ENCODE results near the gene UCP2.

DNA sequence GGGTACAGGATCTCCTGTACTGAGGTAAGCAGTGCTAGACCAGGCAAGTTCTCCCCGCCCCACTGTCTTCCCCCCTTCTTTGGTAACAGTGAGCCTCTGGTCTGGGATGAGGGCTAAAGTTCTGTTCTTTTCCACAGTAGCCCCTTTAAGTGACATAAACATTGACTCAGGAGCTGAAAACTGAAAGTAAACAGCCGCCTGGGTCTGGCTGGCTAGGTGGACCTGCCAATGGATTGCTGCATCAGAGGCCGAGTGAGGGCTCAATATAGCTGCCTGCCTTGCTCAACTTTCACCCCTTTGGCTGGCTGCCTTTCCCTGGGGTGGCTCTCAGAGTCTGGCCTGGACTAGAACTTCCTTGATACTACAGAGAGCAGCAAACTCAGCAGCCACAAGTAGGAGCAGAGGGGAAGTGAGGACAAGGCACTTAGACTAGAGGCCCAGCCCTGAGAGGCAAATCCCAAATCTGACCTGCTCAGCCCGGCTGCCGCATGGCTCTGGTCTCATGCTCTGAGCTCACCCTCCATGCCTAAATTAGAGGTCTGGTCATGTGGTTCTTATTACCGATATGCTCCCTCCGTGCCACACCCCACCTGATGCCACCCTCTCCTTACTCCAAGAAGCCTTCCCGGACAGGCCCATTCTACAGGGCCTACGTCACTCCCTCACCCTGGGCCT is 35.8 kb upstream of the UCP2 start:
- TF ChIP-seq, protein P1, sequence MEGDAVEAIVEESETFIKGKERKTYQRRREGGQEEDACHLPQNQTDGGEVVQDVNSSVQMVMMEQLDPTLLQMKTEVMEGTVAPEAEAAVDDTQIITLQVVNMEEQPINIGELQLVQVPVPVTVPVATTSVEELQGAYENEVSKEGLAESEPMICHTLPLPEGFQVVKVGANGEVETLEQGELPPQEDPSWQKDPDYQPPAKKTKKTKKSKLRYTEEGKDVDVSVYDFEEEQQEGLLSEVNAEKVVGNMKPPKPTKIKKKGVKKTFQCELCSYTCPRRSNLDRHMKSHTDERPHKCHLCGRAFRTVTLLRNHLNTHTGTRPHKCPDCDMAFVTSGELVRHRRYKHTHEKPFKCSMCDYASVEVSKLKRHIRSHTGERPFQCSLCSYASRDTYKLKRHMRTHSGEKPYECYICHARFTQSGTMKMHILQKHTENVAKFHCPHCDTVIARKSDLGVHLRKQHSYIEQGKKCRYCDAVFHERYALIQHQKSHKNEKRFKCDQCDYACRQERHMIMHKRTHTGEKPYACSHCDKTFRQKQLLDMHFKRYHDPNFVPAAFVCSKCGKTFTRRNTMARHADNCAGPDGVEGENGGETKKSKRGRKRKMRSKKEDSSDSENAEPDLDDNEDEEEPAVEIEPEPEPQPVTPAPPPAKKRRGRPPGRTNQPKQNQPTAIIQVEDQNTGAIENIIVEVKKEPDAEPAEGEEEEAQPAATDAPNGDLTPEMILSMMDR (IDR thresholded peaks at IDR 0.05): no peak
- no peak for TF ChIP-seq POLR2A (IDR thresholded peaks at IDR 0.05)
- peak; percentile 19 to 70 (median 51) for TF ChIP-seq POLR2AphosphoS5 (IDR thresholded peaks at IDR 0.05)
- no peak for TF ChIP-seq EP300 (IDR thresholded peaks at IDR 0.05)
